Transverse colon (tissue), 4 donors: ENCODE measurements around the gene SAMD8.

Experiments used
- POLR2A ChIP-seq: fragments of 450-650 bp; IDR thresholded peaks from one replicate; pipeline ENCODE4 v1.6.1; 2016; ENCODE audit warnings: antibody characterized with exemption, mild to moderate bottlenecking, moderate library complexity
- POLR2AphosphoS5 ChIP-seq, 3 donors: sonication (generic); formaldehyde crosslinking; IDR thresholded peaks; one replicate each; pipeline ENCODE4 v1.6.1; 2016; ENCODE audit warnings: antibody characterized with exemption in 3 of 3
- TF ChIP-seq, protein P1 (sequence below), 5 experiments: fragments of 200-600 bp in 3 of 5; fragments of 450-650 bp in 2 of 5; sonication (generic) in 3 of 5; IDR thresholded peaks; 1 replicate in 2 of 5; 2 replicates in 3 of 5; pipeline ENCODE4 v1.5.1; 2016 to 2017; ENCODE audit warnings: antibody characterized with exemption in 5 of 5, inconsistent platforms in 3 of 5, mild to moderate bottlenecking in 2 of 5, moderate library complexity in 1 of 5

DNA sequence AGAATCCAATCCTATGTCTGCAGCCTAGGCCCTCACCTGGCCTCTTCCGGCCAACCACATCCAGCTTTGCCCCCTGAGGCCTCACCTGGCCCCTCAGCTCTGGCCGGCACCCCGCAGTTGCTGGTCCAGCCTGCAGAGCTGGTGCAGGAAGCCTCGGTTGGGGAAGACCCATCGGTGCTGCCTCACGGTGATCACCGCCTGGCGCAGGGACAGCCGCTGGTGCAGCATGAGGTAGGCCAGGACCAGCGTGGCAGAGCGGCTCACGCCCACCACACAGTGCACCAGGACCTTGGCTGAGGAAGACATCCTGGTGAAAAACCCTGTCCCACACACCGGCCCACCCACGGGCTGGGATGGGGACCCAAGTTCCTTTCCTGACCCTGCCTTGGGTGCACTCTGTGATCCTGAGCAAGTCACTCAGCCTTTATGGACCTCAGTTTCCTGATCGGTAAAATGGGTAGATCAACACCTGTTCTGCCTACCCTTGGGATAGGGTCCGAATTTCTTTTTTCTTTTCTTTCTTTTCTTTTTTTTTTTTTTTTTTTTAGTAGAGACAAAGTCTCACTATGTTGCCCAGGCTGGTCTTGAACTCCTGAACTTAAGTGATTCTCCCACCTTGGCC lies 5.8 kb upstream of the SAMD8 start:
- TF ChIP-seq, protein P1, sequence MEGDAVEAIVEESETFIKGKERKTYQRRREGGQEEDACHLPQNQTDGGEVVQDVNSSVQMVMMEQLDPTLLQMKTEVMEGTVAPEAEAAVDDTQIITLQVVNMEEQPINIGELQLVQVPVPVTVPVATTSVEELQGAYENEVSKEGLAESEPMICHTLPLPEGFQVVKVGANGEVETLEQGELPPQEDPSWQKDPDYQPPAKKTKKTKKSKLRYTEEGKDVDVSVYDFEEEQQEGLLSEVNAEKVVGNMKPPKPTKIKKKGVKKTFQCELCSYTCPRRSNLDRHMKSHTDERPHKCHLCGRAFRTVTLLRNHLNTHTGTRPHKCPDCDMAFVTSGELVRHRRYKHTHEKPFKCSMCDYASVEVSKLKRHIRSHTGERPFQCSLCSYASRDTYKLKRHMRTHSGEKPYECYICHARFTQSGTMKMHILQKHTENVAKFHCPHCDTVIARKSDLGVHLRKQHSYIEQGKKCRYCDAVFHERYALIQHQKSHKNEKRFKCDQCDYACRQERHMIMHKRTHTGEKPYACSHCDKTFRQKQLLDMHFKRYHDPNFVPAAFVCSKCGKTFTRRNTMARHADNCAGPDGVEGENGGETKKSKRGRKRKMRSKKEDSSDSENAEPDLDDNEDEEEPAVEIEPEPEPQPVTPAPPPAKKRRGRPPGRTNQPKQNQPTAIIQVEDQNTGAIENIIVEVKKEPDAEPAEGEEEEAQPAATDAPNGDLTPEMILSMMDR (IDR thresholded peaks at IDR 0.05): no peak
- no peak for TF ChIP-seq POLR2A
- no peak for TF ChIP-seq POLR2AphosphoS5 (IDR thresholded peaks at IDR 0.05)
